SJSA1 (cell line): ENCODE measurements around the gene GOLGA6L10. TPM values are rescaled to one million over a fixed set of nuclear protein-coding genes. Genes with fewer than 3 reads are reported as not detected.
"Not testable (repeated sequence)": the region's sequence is repeated elsewhere in the genome, so short reads cannot be mapped to it uniquely, and the experiment has no call there.

Experiments
- DNase-seq, 2 experiments: peaks; one replicate each; pipeline ENCODE4 v3.0.0-alpha.2; 2015 to 2020; ENCODE audit warnings: low spot score in 2 of 2, low read depth in 1 of 2
- H3K27ac ChIP-seq: fragments of 250-450 bp; sonication (Bioruptor Pico); 2 replicates; pipeline ENCODE4 v1.5.1; 2020; ENCODE audit warnings: mild to moderate bottlenecking, moderate library complexity
- H3K27me3 ChIP-seq: fragments of 250-450 bp; sonication (Bioruptor Pico); replicated peaks from 2 replicates; pipeline ENCODE4 v1.5.1; 2020; ENCODE audit warnings: mild to moderate bottlenecking, moderate library complexity
- H3K36me3 ChIP-seq: fragments of 250-450 bp; sonication (Bioruptor Pico); 2 replicates; pipeline ENCODE4 v1.5.1; 2020; ENCODE audit warnings: mild to moderate bottlenecking
- H3K4me1 ChIP-seq: fragments of 250-450 bp; sonication (Bioruptor Pico); replicated peaks from 2 replicates; pipeline ENCODE4 v1.6.1; 2021; ENCODE audit warnings: mild to moderate bottlenecking
- H3K4me3 ChIP-seq: fragments of 250-450 bp; sonication (Bioruptor Pico); 2 replicates; pipeline ENCODE4 v1.5.1; 2020; ENCODE audit warnings: mild to moderate bottlenecking
- H3K9me3 ChIP-seq: fragments of 250-450 bp; sonication (Bioruptor Pico); replicated peaks from 2 replicates; pipeline ENCODE4 v1.5.1; 2020; ENCODE audit warnings: mild to moderate bottlenecking
- total RNA-seq: library from RNA; depleted of rRNA; stranded (reverse); fragments of >200 nt; shearing (Covaris generic); gene quantifications from 2 replicates; pipeline ENCODE4 v1.2.3, GENCODE V29; 2014

The GOLGA6L10 gene
- total RNA-seq, 1 experiment from 2014 or later: 0.34 TPM

GRCh38 chr15:82364548-82364947 lies 15.3 kb upstream of the GOLGA6L10 start:
- H3K27ac ChIP-seq, H3K4me3 ChIP-seq, H3K4me1 ChIP-seq, DNase-seq, H3K27me3 ChIP-seq, H3K36me3 ChIP-seq, H3K9me3 ChIP-seq: not testable (repeated sequence)

DNA sequence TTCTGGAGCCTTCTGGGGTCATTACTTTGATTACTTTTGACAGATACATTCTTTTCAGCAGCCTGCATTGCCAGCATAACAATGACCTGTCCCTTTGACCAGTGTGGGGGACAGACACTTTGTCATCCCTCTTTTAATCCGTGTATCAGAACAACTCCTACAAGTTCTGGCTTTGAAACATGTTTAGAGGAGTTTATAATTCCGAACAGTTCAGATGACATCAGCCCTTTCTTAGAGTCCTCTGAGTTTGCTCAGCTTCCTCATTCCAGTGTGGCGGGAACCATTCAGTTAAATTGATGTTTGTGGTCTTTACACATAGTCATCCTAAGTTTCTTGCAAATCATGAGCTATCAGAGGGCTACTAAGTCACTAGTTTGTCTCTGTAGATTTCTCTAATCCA lies 13.5 kb upstream of the GOLGA6L10 start:
- H3K27me3 ChIP-seq, DNase-seq, H3K4me1 ChIP-seq, H3K27ac ChIP-seq, H3K4me3 ChIP-seq, H3K36me3 ChIP-seq, H3K9me3 ChIP-seq: not testable (repeated sequence)

DNA sequence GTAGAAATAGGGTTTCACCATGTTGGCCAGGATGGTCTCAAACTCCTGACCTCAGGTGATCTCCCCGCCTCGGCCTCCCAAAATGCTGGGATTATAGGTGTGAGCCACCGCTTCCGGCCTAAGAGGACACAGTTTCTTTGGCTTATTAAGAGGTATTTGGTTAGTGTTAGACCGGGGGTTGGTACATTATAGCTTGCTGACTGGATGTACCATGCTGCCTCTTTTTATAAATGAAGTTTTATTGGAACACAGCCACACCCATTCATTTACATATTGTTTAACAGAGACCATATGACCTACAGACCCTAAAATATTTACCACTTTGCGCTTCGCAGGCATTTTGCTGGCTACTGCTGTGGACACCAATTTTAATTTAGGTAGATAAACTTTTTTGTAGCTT lies 11.3 kb upstream of the GOLGA6L10 start:
- not testable (repeated sequence) for H3K4me3 ChIP-seq, H3K36me3 ChIP-seq, DNase-seq, H3K27me3 ChIP-seq, H3K27ac ChIP-seq, H3K9me3 ChIP-seq, H3K4me1 ChIP-seq

DNA sequence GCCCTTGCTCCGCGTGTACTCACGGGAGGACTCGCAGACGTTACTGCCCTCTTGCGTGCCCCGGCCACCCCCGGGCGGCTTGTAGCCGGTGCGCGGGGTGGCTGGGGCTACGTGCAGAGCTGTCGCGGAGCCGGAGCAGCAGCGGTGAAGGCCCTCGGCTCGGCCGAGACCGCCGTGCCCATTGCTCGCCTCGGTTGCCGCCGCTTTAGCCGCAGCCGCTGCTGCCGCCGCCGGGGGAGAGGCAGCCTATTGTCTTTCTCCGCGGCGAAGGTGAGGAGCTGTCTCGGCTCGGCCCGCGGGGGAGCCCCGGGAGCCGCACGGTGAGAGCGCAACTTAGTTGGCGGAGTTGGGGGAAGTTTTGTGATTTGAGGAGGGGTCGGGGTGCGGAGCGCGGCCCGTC lies 5.8 kb upstream of the GOLGA6L10 start:
- H3K4me3 ChIP-seq, H3K27ac ChIP-seq, DNase-seq, H3K27me3 ChIP-seq, H3K36me3 ChIP-seq, H3K9me3 ChIP-seq, H3K4me1 ChIP-seq: not testable (repeated sequence)

DNA sequence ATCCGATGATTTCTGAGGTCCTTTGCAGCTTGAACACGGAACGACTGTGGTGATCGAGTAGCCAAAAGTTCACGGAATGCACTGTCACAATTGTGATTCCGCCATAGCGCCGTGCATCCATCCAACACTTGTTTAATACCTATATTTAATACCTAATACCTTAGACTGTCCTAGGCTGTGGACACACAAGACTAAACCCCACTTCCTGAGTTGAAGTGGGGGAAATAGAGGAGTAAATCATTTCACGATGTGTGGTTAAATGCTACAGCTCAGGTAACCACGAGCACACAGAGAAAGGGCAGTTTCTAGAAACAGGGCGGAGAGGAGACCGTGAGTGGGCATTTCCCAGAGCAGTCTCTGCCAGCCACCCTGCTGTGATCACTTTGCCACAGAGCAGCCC lies 5.3 kb upstream of the GOLGA6L10 start:
- not testable (repeated sequence) for DNase-seq, H3K27me3 ChIP-seq, H3K36me3 ChIP-seq, H3K9me3 ChIP-seq, H3K4me1 ChIP-seq, H3K27ac ChIP-seq, H3K4me3 ChIP-seq

DNA sequence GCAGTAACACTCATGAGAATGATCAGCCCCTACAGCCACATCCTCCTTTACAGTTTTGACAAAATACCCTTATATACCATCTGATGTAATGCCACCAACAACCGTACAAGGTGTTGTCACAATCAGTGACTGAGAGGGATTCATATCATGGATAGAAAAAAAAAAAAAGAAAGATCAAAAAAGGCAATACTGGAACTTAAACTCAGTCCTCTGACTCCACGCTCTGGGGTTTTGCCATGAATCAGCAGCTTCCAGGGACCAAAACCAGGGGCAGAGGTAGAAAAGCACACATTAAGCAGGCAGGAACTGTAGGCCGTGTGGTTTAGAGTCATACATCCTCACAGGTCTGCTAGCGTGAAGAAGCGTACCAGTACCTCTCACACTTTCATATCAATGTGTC lies 1.6 kb downstream of the GOLGA6L10 start:
- H3K4me3 ChIP-seq, H3K9me3 ChIP-seq, H3K27me3 ChIP-seq, H3K36me3 ChIP-seq, H3K4me1 ChIP-seq, H3K27ac ChIP-seq: not testable (repeated sequence)
- DNase-seq: peak in 1 of 2 experiments; percentile 6

DNA sequence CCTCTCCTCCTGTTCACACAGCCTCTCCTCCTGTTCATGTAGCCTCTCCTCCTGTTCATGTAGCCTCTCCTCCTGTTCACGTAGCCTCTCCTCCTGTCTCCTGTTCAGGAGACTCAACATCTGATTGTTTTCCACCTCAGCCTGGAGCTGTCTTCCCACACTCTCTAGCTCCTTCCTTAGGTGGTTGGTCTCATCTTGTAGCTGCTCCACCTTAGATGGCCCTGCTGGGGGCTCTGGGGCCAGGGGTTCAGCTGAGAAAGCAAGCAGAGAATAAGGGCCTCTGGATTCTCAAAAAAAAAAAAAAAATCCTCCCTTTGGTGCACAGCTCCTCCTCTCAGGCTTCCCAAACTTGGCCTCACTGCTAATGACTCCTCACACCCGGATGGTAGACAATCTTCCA lies 4.1 kb downstream of the GOLGA6L10 start:
- H3K27me3 ChIP-seq, H3K9me3 ChIP-seq, H3K4me1 ChIP-seq, H3K27ac ChIP-seq, H3K4me3 ChIP-seq, H3K36me3 ChIP-seq: not testable (repeated sequence)
- DNase-seq: peak in 1 of 2 experiments; percentile 40

DNA sequence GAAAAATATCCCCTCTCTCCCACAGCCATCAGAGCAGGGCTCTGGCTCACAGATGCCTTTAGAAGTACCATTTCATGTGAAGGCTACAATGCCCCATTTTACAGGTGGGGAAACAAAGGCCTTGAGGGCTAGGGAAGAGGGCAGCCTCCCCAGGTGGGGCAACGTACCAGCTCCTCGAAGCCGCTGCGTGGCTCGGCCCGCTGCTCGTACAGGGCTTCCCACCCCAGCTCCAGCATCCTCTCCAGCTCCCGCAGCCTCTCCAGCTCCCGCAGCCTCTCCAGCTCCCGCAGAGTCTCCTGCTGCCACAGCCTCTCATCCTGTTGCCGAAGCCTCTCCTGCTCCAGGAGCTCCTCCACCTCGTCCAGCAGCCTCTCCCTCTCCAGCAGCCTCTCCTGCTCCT lies 4.9 kb downstream of the GOLGA6L10 start:
- not testable (repeated sequence) for H3K27ac ChIP-seq, H3K4me1 ChIP-seq, H3K4me3 ChIP-seq, H3K9me3 ChIP-seq, H3K27me3 ChIP-seq, H3K36me3 ChIP-seq
- DNase-seq: peak in 1 of 2 experiments; percentile 16

GRCh38 chr15:82343851-82344250 lies 5.4 kb downstream of the GOLGA6L10 start:
- not testable (repeated sequence) for H3K27me3 ChIP-seq, H3K4me1 ChIP-seq, H3K27ac ChIP-seq, H3K36me3 ChIP-seq, H3K4me3 ChIP-seq, H3K9me3 ChIP-seq
- DNase-seq: peak in 1 of 2 experiments; percentile 23

DNA sequence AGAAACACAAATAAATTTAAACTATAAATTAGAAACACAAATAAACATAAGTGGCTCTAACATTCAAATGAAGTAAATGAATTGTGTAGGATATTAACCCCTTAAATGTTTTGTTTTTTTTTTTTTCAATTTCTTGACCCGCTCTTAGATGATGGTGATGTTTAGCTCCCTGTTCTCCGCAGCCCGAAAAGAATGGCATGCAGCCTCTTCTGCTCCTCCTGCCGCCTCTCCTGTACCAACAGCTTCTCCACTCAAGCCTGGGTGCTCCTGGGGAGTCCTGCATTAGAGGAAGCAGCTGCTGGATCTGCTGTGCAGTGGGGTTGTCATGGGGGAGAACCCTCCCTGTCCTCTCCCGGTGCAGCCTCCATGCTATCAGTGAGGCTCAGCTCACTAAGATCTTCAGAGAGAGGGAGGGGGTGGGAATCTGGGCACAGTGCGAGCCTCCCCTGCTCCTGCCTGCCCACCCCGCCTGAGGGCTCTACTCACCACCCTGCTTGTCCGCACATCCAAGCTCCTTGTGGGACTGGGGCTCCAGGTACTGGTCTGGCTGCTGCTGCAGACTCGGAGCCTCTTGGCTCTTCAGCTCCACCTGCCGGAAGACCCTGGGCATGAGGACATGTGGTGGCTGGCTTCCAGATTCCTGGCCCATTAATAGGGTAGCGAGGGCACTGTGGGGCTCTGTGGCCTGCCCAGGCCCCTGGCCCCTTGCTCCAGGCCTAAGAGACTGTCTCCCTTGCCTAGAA lies 6.5 kb downstream of the GOLGA6L10 start:
- H3K9me3 ChIP-seq, H3K4me1 ChIP-seq: not testable (repeated sequence)
- DNase-seq: peak in 1 of 2 experiments; percentile 65

GRCh38 chr15:82338573-82338972 lies 10.7 kb downstream of the GOLGA6L10 start:
- H3K4me1 ChIP-seq, H3K4me3 ChIP-seq, H3K36me3 ChIP-seq, H3K27me3 ChIP-seq, H3K9me3 ChIP-seq, H3K27ac ChIP-seq: not testable (repeated sequence)
- peak in 1 of 2 experiments; percentile 25 for DNase-seq

More for the DNA sequence above, 6.5 kb downstream of the GOLGA6L10 start:
- H3K27ac ChIP-seq, H3K4me3 ChIP-seq, H3K36me3 ChIP-seq, H3K27me3 ChIP-seq: not testable (repeated sequence)

DNA sequence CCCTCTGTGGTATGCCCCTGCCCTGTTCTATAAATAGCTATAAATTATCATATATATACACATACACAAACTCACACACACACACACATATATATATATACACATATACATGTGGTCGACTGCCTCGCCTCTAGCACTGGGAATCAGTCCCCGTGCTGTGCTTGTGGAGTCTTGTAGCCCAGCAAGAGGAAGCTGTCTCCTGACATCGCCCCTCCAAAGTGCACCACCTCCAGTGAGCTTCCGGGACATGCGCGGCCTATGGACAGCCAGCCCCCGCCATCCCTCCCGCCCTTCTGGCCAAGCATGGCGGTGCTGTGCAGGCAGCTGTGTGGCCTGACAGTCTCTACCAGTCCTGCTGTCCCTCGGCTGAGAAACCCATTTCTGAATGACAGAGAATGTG lies 11.2 kb downstream of the GOLGA6L10 start:
- H3K4me3 ChIP-seq, H3K27ac ChIP-seq, H3K9me3 ChIP-seq, H3K4me1 ChIP-seq, H3K27me3 ChIP-seq, H3K36me3 ChIP-seq: not testable (repeated sequence)
- peak in 1 of 2 experiments; percentile 20 for DNase-seq

- DNase-seq: peak in 1 of 2 experiments; percentile 25
- not testable (repeated sequence) for H3K27me3 ChIP-seq, H3K9me3 ChIP-seq, H3K27ac ChIP-seq, H3K36me3 ChIP-seq, H3K4me3 ChIP-seq, H3K4me1 ChIP-seq
Measured at GRCh38 chr15:82337051-82337450, 12.2 kb downstream of the GOLGA6L10 start.

- not testable (repeated sequence) for H3K36me3 ChIP-seq, H3K4me3 ChIP-seq, H3K27ac ChIP-seq, H3K9me3 ChIP-seq, H3K4me1 ChIP-seq, H3K27me3 ChIP-seq
- peak in 1 of 2 experiments; percentile 59 for DNase-seq
Measured at GRCh38 chr15:82336180-82336647, 13.1 kb downstream of the GOLGA6L10 start.

DNA sequence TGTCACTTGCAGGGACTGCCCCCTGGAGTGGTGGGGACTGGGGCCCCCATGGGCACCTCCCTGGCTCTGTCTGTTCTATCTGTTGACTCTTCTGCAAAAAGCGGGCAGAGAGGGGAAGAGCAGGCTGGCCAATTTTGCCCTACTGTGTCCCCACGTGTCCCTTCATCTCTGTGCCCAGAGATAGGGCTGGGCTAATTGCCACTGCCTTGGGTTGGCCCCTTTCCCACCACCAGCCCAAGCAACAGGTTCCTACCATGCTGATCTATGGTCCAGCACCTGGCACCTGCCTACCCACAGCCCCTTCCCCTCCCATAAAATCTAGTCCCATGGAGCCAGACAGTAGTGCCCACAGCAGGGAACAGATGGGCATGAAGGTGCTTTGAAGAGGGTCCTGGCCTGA lies 14.3 kb downstream of the GOLGA6L10 start:
- not testable (repeated sequence) for H3K9me3 ChIP-seq, H3K4me3 ChIP-seq, H3K36me3 ChIP-seq, H3K4me1 ChIP-seq, H3K27ac ChIP-seq, H3K27me3 ChIP-seq
- peak in 1 of 2 experiments; percentile 25 for DNase-seq
